Prostate gland (tissue), 2 donors: ENCODE results near the gene MS4A6E.

ENCODE experiments used
- POLR2AphosphoS5 ChIP-seq: sonication (generic); formaldehyde crosslinking; IDR thresholded peaks from one replicate; pipeline ENCODE4 v1.6.1; 2017; ENCODE audit warnings: antibody characterized with exemption
- TF ChIP-seq, protein P1 (sequence below), 4 experiments: fragments of 200-600 bp in 2 of 4; fragments of 450-650 bp in 2 of 4; sonication (generic) in 2 of 4; IDR thresholded peaks; 1 replicate in 3 of 4; 2 replicates in 1 of 4; pipeline ENCODE4 v1.5.1; 2016 to 2019; ENCODE audit warnings: antibody characterized with exemption in 4 of 4, mild to moderate bottlenecking in 2 of 4, moderate library complexity in 2 of 4

DNA sequence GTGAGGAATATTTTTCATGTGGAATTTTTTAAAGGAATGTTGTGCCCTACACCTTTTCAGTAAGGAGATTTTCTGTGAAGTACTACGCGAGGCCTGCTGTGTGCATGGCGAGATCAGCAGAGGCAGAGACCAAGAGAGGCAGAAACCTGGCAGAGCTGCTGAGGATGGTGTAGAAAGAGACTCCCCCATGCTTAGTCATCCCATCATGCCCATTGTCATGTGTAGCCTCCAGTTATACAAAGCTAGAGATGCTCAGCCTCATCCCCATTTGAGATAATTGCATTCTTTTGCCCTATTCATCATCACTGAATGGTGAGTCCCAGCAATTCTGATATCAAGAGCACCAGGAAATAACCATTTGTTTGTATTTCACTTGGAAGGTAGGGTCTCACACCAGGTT, 48.3 kb downstream of the MS4A6E start:
- TF ChIP-seq, protein P1, sequence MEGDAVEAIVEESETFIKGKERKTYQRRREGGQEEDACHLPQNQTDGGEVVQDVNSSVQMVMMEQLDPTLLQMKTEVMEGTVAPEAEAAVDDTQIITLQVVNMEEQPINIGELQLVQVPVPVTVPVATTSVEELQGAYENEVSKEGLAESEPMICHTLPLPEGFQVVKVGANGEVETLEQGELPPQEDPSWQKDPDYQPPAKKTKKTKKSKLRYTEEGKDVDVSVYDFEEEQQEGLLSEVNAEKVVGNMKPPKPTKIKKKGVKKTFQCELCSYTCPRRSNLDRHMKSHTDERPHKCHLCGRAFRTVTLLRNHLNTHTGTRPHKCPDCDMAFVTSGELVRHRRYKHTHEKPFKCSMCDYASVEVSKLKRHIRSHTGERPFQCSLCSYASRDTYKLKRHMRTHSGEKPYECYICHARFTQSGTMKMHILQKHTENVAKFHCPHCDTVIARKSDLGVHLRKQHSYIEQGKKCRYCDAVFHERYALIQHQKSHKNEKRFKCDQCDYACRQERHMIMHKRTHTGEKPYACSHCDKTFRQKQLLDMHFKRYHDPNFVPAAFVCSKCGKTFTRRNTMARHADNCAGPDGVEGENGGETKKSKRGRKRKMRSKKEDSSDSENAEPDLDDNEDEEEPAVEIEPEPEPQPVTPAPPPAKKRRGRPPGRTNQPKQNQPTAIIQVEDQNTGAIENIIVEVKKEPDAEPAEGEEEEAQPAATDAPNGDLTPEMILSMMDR (IDR thresholded peaks at IDR 0.05), result no peak
- no peak for TF ChIP-seq POLR2AphosphoS5
